ENCODE measurements around the gene DNHD1.
A peak's percentile ranks its signal among the peaks of the same experiment; 100 is the strongest.

DNHD1 gene

DNA sequence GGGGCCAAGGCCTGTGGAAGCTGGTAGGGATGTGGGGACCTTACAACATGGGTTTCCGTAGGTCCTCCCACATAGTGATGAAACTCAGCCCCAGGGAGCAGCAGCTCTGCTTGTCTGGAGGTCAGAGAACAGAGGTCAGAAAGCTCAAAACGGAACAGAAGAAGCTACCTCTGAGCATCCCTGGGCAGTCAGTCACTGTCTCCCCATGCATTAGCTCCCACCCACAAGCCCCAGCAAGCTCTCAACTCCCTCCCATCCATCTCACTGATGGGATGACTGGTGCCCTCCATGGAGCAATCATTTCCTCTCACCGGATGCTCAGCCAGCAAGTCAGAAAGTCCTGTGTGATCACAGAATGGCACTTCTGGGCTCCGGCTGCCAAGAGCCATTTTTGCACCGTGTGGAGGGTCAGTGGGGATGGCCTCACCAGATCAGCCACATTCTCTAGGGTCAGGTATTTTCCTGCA lies 120.3 kb downstream of the DNHD1 start:
- TF ChIP-seq, protein P1, sequence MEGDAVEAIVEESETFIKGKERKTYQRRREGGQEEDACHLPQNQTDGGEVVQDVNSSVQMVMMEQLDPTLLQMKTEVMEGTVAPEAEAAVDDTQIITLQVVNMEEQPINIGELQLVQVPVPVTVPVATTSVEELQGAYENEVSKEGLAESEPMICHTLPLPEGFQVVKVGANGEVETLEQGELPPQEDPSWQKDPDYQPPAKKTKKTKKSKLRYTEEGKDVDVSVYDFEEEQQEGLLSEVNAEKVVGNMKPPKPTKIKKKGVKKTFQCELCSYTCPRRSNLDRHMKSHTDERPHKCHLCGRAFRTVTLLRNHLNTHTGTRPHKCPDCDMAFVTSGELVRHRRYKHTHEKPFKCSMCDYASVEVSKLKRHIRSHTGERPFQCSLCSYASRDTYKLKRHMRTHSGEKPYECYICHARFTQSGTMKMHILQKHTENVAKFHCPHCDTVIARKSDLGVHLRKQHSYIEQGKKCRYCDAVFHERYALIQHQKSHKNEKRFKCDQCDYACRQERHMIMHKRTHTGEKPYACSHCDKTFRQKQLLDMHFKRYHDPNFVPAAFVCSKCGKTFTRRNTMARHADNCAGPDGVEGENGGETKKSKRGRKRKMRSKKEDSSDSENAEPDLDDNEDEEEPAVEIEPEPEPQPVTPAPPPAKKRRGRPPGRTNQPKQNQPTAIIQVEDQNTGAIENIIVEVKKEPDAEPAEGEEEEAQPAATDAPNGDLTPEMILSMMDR (IDR thresholded peaks at IDR 0.05; ENCODE audit: low read depth, low read length), result no peak
- no peak for DNase-seq (ENCODE audit: extremely low read depth, low read depth)

GRCh38 chr11:6618117-6619003 lies 121.3 kb downstream of the DNHD1 start:
- TF ChIP-seq, protein P1 (IDR thresholded peaks at IDR 0.05; ENCODE audit: low read depth, low read length), result peak; percentile 22
- peak; percentile 41 for DNase-seq (ENCODE audit: extremely low read depth, low read depth)

DNA sequence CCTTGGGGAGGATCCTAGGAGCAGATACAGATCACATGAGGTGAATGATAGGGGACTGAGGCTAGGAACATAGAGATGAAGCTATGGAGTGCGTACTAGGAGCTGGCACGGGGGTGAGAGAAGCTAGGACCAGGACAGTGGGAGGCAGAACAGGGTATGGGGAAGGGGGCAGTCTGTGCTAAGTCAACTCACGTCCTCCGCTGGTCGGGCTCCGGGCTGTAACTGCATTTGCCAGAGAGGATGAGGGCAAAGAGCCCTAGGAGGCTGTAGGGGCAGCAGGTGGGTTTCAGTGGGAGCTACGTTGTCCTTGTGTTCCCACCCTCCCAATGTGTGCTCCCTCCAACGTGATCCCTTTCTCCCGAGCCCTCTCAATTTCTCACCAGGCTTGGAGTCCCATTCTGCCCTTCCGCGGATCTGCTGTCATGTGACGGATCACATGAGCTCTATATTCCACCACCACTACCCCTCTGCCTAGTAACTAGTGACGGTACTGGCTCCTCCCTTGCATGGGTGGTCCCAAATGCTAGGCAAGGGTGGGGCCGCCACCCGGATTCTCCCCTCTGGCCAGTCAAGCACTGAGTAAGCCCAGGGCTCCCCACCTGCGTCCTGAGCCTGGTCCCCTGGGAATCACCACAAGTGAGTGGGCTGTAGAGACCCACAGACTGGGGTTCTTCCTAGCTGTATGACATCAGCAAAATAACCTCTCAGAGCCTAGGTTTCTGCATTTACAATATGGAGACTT lies 122.1 kb downstream of the DNHD1 start, which contains the start of gene TPP1:
Gene TPP1, minus strand, starts transcription at position 419 of the 742 bp plus-strand sequence. Its CDS starts 22 bp downstream, at position 397.
- peak; percentile 83 for DNase-seq (ENCODE audit: extremely low read depth, low read depth)
- TF ChIP-seq, protein P1 (IDR thresholded peaks at IDR 0.05; ENCODE audit: low read depth, low read length), result no peak

GRCh38 chr11:6620636-6621035 lies 123.6 kb downstream of the DNHD1 start:
- no peak for DNase-seq (ENCODE audit: extremely low read depth, low read depth)
- TF ChIP-seq, protein P1 (IDR thresholded peaks at IDR 0.05; ENCODE audit: low read depth, low read length), result no peak
